Tibial nerve (tissue), 3 donors: Measurements from ENCODE around the gene OR2T2.
"Not testable (repeated sequence)": the region's sequence is repeated elsewhere in the genome, so short reads cannot be mapped to it uniquely, and the experiment has no call there.

ENCODE experiments used
- POLR2A ChIP-seq, 2 donors: fragments of 450-650 bp; IDR thresholded peaks; one replicate each; pipeline ENCODE4 v1.6.1; 2017; ENCODE audit warnings: antibody characterized with exemption in 2 of 2, mild to moderate bottlenecking in 2 of 2, moderate library complexity in 2 of 2
- TF ChIP-seq, protein P1 (sequence below), 5 experiments: fragments of 200-600 bp in 3 of 5; fragments of 450-650 bp in 2 of 5; sonication (generic) in 3 of 5; IDR thresholded peaks; one replicate each; pipeline ENCODE4 v1.5.1; 2016 to 2019; ENCODE audit warnings: antibody characterized with exemption in 5 of 5, mild to moderate bottlenecking in 3 of 5, moderate library complexity in 2 of 5

DNA sequence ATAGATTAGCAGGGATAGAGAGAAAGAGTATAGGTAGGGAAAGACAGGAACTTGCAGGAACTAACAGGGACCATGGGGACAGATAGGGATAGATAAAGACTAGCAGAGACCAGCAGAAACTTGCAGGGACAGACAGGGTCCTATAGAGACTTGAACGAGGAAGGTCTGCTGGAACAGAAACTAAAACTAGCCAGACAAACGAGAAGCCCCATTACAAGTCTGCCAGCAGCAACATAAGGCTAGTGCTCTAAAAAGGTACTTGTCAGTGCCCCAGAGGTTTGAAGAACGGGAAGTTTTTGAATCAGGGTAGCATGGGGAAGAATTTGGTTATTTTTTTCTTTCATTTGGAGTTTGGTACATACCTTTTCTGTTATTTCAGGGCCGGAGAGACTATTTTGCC lies 13.2 kb upstream of the OR2T2 start:
- TF ChIP-seq, protein P1, sequence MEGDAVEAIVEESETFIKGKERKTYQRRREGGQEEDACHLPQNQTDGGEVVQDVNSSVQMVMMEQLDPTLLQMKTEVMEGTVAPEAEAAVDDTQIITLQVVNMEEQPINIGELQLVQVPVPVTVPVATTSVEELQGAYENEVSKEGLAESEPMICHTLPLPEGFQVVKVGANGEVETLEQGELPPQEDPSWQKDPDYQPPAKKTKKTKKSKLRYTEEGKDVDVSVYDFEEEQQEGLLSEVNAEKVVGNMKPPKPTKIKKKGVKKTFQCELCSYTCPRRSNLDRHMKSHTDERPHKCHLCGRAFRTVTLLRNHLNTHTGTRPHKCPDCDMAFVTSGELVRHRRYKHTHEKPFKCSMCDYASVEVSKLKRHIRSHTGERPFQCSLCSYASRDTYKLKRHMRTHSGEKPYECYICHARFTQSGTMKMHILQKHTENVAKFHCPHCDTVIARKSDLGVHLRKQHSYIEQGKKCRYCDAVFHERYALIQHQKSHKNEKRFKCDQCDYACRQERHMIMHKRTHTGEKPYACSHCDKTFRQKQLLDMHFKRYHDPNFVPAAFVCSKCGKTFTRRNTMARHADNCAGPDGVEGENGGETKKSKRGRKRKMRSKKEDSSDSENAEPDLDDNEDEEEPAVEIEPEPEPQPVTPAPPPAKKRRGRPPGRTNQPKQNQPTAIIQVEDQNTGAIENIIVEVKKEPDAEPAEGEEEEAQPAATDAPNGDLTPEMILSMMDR (IDR thresholded peaks at IDR 0.05): not testable (repeated sequence)
- not testable (repeated sequence) for TF ChIP-seq POLR2A (IDR thresholded peaks at IDR 0.05)
